Anterior cingulate cortex (tissue), 58 donors: ENCODE data around the gene RASA2.

ENCODE experiments used
- DNase-seq, 58 donors: peaks; one replicate each; lab custom pipeline; 2025; lab: John Stamatoyannopoulos, UW

Gene RASA2

GRCh38 chr3:141661229-141662196 lies 174.7 kb downstream of the RASA2 start:
- DNase-seq: no peak

GRCh38 chr3:141663993-141664392 lies 177.2 kb downstream of the RASA2 start:
- DNase-seq: no peak
